ENCODE results near the gene MEIOB. TPM values are rescaled to one million over a fixed set of nuclear protein-coding genes. Genes with fewer than 3 reads are reported as not detected.
"Not testable (repeated sequence)": the region's sequence is repeated elsewhere in the genome, so short reads cannot be mapped to it uniquely, and the experiment has no call there.

The MEIOB gene
- total RNA-seq, 1 donor, result not detected

DNA sequence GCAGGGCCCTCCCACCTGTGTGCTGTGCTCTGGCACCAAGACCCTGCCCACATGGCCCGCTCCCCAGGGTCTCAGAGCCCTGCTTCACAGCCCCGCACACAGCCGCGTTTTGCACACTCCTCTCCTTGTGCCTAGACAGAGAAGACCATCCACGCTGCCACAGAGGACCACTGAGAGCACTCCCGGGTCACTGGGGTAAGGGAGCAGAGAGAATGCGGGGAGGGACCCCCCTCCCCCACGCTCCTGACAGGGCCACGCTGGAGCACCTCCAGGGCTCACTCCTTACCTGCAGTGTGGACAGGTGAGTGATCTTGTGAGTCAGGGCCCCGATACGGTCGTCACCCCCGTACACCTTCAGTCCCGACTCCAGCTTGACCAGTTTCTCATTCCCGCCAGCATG, 52.4 kb downstream of the MEIOB start:
- Histone ChIP-seq H3K9me3 (ENCODE audit: low read depth, low read length) (no peaks in the 10 kb centered on the region), H3K4me1 (ENCODE audit: insufficient read depth, low read length) (peaks cover 8% of the 10 kb centered on the region), H3K27me3 (ENCODE audit: insufficient read depth, low read length) (no peaks in the 10 kb centered on the region), H3K4me3 (ENCODE audit: low read length) (no peak overlapping the region)

DNA sequence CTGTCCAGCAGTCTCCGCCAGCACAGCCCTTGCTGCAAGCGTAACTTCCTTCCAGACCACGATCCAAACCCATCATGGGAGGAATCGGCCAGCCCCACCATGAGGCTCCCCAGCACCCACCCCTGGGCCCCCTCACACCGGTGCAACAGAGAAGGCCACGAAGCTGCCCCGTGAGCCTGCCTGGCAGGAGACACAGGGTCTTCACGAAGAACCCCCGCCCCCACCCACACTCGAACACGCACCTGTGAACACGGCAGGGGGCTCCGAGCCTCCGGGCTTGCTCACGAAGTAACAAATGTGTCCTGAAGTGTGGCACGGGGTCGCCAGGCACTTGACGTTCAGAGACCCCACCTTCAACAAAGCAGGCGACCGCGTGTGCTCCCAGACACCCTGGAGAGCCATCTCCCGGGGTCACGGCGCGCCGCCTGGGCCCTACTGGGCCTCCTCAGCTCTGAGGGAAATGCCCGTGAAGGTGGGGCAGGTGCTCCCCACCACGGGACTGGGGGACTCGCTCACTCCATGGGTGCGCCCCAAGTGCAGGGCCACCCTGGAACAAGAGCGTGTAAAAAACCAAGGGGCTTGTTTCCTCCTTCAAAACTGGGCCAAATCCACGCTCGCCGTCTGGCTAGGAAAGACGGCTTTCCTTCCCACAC, 53.0 kb downstream of the MEIOB start:
- Histone ChIP-seq H3K9me3 (ENCODE audit: low read depth, low read length) (no peaks in the 10 kb centered on the region), H3K27me3 (ENCODE audit: insufficient read depth, low read length) (no peaks in the 10 kb centered on the region), H3K4me3 (ENCODE audit: low read length) (no peak overlapping the region), H3K4me1 (ENCODE audit: insufficient read depth, low read length) (peaks cover 2% of the 10 kb centered on the region)

DNA sequence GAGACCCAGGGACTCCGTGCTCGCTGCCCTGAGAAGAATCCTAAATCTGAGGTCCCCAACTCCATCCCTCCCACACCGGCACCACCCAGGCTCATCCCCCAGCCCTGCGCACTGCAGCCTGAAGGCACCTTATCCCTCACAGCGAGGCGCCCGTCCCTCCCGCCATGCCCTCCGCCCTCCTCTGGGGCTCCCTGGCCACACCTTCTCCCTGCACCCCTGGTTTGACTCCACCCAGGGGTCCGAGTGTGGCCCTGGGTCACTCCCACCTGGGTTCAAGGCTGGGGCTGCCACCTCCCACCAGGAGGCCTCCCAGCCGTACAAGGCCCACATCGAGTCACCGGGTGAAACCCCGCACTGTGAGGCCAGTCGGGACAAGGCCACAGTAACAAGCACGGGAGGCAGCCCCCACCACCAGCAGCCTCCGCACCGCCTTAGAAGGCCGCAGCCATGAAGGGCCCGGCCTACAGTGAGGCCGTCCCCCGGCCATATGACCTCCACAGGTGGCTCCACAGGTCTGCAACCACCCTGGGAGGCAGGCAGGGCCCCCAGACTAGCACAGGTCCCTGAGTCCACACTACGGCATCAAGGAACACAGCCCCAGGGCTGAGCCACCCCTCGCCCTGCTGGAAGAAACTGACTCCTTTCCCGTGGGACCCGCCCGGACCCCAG, 53.6 kb downstream of the MEIOB start:
- Histone ChIP-seq H3K4me3 (ENCODE audit: low read length) (no peak overlapping the region), H3K9me3 (ENCODE audit: low read depth, low read length) (no peaks in the 10 kb centered on the region), H3K4me1 (ENCODE audit: insufficient read depth, low read length) (no peaks in the 10 kb centered on the region), H3K27me3 (ENCODE audit: insufficient read depth, low read length) (no peaks in the 10 kb centered on the region)

DNA sequence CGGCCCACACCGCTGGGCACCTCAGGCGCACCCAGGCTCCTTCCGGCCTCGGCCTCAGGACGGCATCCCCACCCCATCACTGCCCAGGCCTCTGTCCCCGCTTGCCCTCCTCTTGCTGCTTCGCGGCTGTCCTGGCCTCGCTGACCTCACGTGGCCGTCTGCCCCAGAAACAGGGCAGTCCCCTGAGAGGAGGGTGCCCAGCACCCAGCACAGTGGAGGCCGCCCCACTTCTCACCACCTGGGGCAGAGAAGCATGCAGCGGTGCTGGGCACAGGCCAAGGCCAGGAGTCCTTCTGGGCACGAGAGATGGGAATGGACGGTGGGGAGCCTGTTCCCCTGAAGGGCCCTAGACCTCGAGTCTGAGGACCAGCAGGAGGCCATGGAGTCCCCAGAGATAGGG, 54.2 kb downstream of the MEIOB start:
- H3K4me3 ChIP-seq (ENCODE audit: low read length), result no peak overlapping the region
- H3K4me1 ChIP-seq (ENCODE audit: insufficient read depth, low read length), result no peaks in the 10 kb centered on the region
- no peaks in the 10 kb centered on the region for H3K9me3 ChIP-seq (ENCODE audit: low read depth, low read length)
- no peaks in the 10 kb centered on the region for H3K27me3 ChIP-seq (ENCODE audit: insufficient read depth, low read length)

DNA sequence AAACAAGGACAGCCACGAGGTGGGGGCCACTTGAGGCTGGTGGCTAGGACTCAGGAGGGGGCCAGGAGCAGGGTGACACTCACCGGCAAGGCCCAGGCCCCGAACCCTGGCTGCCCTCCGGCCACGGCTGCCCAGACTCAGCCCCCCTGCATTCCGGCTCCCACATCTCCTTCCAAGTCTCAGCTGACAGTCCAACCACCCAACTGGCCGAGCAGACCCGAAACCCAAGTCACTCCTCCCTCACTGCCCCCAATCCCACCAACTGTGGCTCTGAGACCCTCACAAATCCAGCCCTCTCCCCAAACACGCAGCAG, 54.7 kb downstream of the MEIOB start:
- H3K4me3 ChIP-seq (ENCODE audit: low read length), result no peak overlapping the region
- H3K4me1 ChIP-seq (ENCODE audit: insufficient read depth, low read length), result no peaks in the 10 kb centered on the region
- no peaks in the 10 kb centered on the region for H3K9me3 ChIP-seq (ENCODE audit: low read depth, low read length)
- H3K27me3 ChIP-seq (ENCODE audit: insufficient read depth, low read length), result no peaks in the 10 kb centered on the region

DNA sequence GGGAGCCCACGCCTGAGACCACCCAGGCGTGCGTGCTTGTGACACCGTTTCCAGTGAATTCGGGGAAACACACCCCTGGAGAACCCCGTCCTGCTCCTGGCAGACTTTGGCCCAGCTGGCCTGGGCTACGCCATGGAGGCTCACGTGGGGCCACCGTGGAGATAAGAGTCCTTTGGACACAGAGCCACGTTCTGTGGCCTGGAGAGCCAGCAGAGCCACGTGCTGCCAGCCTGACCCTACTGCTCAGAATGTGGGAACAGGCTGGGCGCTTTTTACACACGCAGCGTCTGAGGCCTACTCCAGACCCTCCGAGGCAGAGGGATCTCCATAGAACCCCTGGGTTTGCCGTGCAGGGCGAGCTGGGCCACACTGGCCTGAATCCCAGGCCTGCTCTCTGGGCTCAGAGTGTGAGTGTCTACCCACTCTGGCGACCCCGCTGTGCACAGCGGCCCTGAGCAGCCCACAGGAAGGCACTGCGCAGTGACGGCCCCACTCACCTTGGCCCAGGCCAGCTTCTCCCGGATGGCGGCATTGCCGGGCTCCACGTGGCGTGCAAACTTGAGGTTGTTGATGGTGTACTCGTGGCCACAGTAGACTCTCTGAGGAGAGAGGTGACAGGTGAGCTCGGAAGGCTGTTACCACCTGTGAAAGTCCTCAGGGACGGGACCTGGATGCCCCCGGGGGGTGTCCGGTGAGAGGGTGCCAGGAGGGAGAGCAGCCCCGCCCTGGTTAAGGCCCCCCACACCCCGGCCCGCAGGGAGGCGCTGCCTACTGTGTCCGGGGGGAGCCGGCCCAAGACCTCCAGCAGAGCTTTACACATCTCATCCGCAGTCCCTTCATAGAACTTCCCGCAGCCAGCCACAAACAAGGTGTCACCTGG, 55.3 kb downstream of the MEIOB start:
- Histone ChIP-seq H3K4me3 (ENCODE audit: low read length) (no peak overlapping the region), H3K9me3 (ENCODE audit: low read depth, low read length) (no peaks in the 10 kb centered on the region), H3K27me3 (ENCODE audit: insufficient read depth, low read length) (no peaks in the 10 kb centered on the region), H3K4me1 (ENCODE audit: insufficient read depth, low read length) (no peaks in the 10 kb centered on the region)

DNA sequence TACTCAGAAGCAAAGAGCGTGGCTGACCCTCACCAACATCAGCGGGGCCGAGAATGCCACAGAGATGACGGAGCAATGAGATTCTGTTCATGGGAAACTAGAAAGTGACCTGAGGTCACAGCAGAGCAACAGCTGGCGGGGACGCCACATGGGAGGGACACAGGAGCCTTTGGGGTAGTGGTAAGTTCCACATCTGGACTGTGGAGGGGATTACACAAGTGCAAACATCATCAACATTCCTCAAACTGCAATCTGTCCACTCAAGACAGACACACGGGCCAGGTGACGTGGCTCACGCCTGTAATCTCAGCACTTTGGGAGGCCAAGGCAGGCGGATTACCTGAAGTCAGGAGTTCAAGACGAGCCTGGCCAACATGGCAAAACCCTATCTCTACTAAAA, 56.5 kb downstream of the MEIOB start:
- Histone ChIP-seq H3K9me3 (ENCODE audit: low read depth, low read length) (no peaks in the 10 kb centered on the region), H3K27me3 (ENCODE audit: insufficient read depth, low read length) (no peaks in the 10 kb centered on the region), H3K4me1 (ENCODE audit: insufficient read depth, low read length) (no peaks in the 10 kb centered on the region)

DNA sequence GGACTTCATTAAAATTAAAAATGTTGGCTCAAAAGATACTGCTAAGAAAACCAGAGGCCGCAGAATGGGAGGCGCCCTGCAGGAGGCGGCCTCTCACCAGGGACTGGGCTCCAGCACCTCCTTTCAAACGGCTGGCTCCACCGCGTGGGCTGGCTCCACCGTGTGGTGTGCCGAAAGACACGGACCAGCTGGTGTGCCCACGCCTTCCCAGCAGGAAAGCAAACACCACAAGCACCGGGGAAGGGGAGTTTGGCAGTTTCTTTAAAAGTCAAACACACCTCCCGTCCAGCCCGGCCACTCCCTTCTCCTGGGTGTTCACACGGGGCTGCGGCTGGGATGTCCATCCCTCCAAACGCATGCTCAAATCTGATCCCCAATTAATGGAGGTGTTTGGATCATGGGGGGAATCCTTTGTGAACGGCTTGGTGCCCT, 59.2 kb downstream of the MEIOB start:
- no peaks in the 10 kb centered on the region for H3K9me3 ChIP-seq (ENCODE audit: low read depth, low read length)
- H3K27me3 ChIP-seq (ENCODE audit: insufficient read depth, low read length), result no peaks in the 10 kb centered on the region
- no peaks in the 10 kb centered on the region for H3K4me1 ChIP-seq (ENCODE audit: insufficient read depth, low read length)
- H3K4me3 ChIP-seq (ENCODE audit: low read length), result no peak overlapping the region

More for the DNA sequence above, 56.5 kb downstream of the MEIOB start:
- no peak overlapping the region for H3K4me3 ChIP-seq (ENCODE audit: low read length)

DNA sequence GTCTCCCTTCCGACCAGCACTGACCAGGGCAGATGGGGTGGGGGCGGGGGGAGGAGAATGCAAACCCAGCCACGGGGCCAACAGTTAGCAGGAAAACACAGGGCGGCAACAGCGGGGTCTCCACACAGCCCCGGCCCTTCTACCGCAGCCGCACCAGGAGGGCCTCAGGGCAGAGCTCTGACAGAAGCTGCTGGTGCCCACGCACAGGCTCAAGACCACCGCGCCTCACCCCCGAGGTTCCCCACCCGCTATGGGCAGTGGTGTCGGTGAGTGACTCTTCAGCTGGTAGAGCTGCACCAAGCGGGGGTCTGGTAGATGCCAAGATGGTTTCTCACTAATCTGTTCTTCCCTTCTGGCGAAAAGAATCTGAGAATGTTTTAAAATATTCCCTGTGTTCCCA, 61.4 kb downstream of the MEIOB start:
- Histone ChIP-seq H3K9me3 (ENCODE audit: low read depth, low read length) (no peaks in the 10 kb centered on the region), H3K4me3 (ENCODE audit: low read length) (no peak overlapping the region), H3K27me3 (ENCODE audit: insufficient read depth, low read length) (no peaks in the 10 kb centered on the region), H3K4me1 (ENCODE audit: insufficient read depth, low read length) (no peaks in the 10 kb centered on the region)

DNA sequence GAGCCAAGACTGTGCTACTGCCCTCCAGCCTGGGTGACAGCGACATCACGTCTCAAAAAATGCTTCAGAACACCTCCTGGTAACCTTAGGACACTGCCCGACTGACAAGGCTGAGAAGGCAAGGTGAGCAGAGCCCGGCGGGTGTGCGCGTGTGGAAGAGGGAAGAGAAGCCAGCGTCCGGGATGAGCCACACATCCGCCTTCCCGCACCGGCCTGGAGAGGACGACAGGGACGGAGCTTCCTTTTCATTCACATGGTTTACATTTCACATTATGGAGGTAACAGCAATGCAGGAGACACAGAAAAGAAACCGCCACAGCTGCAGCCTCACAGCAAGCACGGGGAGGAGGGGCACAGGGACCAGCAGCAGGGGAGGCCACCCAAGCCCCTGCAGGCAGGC, 61.9 kb downstream of the MEIOB start:
- Histone ChIP-seq H3K9me3 (ENCODE audit: low read depth, low read length) (no peaks in the 10 kb centered on the region), H3K27me3 (ENCODE audit: insufficient read depth, low read length) (no peaks in the 10 kb centered on the region), H3K4me1 (ENCODE audit: insufficient read depth, low read length) (no peaks in the 10 kb centered on the region), H3K4me3 (ENCODE audit: low read length) (no peak overlapping the region)

DNA sequence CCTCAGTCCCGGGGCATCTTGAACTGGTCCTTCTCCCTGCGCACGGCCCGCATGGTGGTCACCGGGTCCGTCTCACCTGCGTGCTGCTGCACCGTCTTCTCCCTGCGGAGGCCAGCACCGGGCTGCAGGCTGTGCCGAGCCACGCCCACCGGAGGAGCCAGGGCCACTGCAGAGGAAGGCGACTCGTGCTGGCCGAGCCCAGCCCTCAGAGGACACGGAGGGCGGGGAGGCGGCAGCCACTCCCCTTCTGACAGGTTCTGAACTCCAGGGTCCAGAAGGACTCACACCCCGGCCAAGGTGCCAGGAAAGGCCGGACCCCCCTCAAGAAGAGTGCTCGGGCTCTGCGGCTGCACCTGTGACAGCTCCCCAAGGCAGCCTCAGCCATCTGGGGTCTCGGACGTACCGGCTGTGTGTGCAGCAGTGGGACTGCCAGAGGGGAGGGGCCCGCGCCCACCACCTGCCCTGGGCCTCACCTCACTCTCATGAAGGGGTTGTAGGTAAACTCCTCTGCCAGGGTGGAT, 62.6 kb downstream of the MEIOB start:
- H3K27me3 ChIP-seq (ENCODE audit: insufficient read depth, low read length), result no peaks in the 10 kb centered on the region
- H3K9me3 ChIP-seq (ENCODE audit: low read depth, low read length), result no peaks in the 10 kb centered on the region
- no peak overlapping the region for H3K4me3 ChIP-seq (ENCODE audit: low read length)

DNA sequence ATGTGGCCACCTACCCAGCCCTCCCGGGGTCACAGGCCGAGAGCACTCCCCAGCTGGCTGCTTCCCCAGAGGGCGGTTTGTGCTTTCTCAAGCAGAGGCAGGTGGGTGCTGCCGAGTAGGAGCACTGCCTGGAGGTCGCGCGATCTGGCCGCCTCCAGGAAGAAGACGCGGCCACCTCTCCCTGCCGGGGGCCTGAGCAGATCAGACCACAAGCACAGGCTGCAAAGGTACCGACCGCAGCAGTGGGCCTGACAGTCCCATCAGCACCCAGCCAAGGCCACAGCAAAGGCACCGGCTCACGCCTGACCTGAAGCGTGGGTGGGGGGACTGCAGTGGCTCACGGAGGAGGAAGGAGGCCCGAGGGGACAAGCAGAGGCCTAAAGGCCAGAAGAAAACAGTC, 63.3 kb downstream of the MEIOB start:
- no peak overlapping the region for H3K4me3 ChIP-seq (ENCODE audit: low read length)
- no peaks in the 10 kb centered on the region for H3K9me3 ChIP-seq (ENCODE audit: low read depth, low read length)
- no peaks in the 10 kb centered on the region for H3K27me3 ChIP-seq (ENCODE audit: insufficient read depth, low read length)
- no peaks in the 10 kb centered on the region for H3K4me1 ChIP-seq (ENCODE audit: insufficient read depth, low read length)

More for the DNA sequence above, 62.6 kb downstream of the MEIOB start:
- H3K4me1 ChIP-seq (ENCODE audit: insufficient read depth, low read length), result no peaks in the 10 kb centered on the region

DNA sequence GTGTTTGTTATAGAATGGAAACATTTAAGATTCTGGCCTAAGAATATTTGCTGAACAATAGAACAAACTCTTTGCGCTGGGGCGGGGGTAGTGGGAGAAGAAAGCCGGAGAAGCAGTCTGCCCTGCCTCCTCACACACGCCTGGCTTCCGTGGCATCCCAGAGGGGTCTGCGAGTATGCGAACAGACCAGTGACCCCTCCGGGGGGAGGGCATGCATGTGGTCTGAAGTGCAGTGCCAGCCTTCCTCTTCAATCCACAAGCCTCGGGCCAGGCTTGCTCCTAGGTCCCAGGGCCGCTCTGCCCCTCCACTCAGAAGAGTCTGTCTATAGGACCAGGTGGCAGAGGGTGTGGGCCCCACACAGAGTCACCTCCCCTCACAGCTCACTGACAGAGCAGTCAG, 64.3 kb downstream of the MEIOB start:
- H3K27me3 ChIP-seq (ENCODE audit: insufficient read depth, low read length), result no peaks in the 10 kb centered on the region
- no peaks in the 10 kb centered on the region for H3K4me1 ChIP-seq (ENCODE audit: insufficient read depth, low read length)
- no peak overlapping the region for H3K4me3 ChIP-seq (ENCODE audit: low read length)
- no peaks in the 10 kb centered on the region for H3K9me3 ChIP-seq (ENCODE audit: low read depth, low read length)

DNA sequence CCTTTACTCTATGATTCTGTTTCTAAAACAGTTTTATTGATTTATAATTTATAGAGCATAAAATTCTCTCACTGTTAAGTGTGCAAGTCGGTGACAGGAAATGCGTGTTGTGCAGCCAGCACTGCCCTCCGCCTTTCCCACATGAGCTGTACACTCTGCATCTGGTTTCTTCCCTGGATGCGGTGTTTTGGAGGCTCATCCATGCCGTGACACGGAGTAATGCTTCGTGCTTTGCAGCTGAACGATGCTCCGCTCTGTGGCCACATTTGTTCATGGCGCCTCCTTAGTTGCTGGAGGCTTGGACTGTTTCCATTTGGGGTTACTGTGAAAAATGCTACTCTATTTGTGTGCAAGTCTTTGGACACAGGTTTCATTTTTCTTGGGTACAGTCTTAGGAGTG, 71.3 kb downstream of the MEIOB start:
- Histone ChIP-seq H3K4me1 (ENCODE audit: insufficient read depth, low read length) (no peaks in the 10 kb centered on the region), H3K27me3 (ENCODE audit: insufficient read depth, low read length) (no peaks in the 10 kb centered on the region), H3K4me3 (ENCODE audit: low read length) (no peak overlapping the region), H3K9me3 (ENCODE audit: low read depth, low read length) (no peaks in the 10 kb centered on the region)

DNA sequence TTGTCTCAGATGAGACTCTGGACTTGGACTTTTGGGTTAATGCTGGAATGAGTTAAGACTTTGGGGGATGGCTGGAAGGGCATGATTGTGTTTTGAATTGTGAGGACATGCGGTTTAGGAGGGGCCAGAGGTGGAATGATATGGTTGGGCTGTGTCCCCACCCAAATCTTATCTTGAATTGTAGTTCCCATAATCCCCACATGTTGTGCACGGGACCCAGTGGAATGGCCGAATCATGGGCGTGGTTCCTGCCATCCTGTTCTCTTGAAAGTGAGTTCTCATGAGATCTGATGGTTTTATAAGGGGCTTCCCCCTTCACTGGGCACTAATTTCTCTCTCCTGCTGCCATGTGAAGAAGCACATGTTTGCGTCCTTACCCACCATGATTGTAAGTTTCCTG, 72.7 kb downstream of the MEIOB start:
- not testable (repeated sequence) for H3K9me3 ChIP-seq (ENCODE audit: low read depth, low read length); H3K4me3 ChIP-seq (ENCODE audit: low read length); H3K27me3 ChIP-seq (ENCODE audit: insufficient read depth, low read length); H3K4me1 ChIP-seq (ENCODE audit: insufficient read depth, low read length)
